Measurements from ENCODE around the gene SGPP2. TPM values are rescaled to one million over a fixed set of nuclear protein-coding genes. Genes with fewer than 3 reads are reported as not detected.

The SGPP2 gene
- total RNA-seq, 2 experiments from 2014 or later, result not detected

DNA sequence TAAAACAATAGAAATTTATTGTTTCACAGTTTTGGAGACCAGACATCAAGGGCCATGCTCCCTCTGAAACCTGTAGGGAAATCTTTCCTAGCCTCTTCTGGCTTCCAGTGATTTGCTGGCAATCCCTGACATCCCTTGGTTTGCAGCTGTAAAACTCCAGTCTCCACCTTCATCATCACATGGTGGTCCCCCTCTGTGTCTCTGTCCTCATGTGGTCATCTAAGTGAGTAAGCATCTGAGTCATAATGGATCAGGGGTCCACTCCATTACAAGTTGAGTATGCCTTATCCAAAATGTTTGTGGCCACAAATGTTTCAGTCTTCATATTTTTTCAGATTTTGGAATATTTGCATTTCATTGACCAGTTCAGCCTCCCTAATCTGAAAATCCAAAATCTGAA lies 5.6 kb upstream of the SGPP2 start:
- no peak overlapping the region for H3K27ac ChIP-seq (ENCODE audit: low read depth, low read length, poor library complexity, severe bottlenecking)
- no peaks in the 10 kb centered on the region for H4K20me1 ChIP-seq (ENCODE audit: insufficient read depth, low read length)
- TF ChIP-seq EZH2phosphoT487 (IDR thresholded peaks at IDR 0.05; ENCODE audit: borderline replicate concordance, low read depth, low read length), result no peak
- TF ChIP-seq, protein P1, sequence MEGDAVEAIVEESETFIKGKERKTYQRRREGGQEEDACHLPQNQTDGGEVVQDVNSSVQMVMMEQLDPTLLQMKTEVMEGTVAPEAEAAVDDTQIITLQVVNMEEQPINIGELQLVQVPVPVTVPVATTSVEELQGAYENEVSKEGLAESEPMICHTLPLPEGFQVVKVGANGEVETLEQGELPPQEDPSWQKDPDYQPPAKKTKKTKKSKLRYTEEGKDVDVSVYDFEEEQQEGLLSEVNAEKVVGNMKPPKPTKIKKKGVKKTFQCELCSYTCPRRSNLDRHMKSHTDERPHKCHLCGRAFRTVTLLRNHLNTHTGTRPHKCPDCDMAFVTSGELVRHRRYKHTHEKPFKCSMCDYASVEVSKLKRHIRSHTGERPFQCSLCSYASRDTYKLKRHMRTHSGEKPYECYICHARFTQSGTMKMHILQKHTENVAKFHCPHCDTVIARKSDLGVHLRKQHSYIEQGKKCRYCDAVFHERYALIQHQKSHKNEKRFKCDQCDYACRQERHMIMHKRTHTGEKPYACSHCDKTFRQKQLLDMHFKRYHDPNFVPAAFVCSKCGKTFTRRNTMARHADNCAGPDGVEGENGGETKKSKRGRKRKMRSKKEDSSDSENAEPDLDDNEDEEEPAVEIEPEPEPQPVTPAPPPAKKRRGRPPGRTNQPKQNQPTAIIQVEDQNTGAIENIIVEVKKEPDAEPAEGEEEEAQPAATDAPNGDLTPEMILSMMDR (conservative IDR thresholded peaks at IDR 0.05; ENCODE audit: low read length), result no peak
- ChIA-PET POLR2A (no interaction called here), CTCF (ENCODE audit: unreplicated experiment) (no interaction called here)
- H3K36me3 ChIP-seq (ENCODE audit: insufficient read depth, low read length), result no peaks in the 10 kb centered on the region
- intact Hi-C loops (cut with micrococcal nuclease; ENCODE audit: unreplicated experiment), result no loop called here
- H3K79me2 ChIP-seq (ENCODE audit: insufficient read depth, low read depth, low read length), result no peaks in the 10 kb centered on the region
- no peaks in the 10 kb centered on the region for H3K4me1 ChIP-seq (ENCODE audit: insufficient read depth, low read length, poor library complexity, severe bottlenecking)
- BruUV-seq (replicated peaks), result no TSS peak
- H3K9me3 ChIP-seq (ENCODE audit: low read length), result 0 out of 2 replicates have a peak, but pooled peaks cover 3% of the 10 kb centered on the region
- H3K9me2 ChIP-seq (ENCODE audit: insufficient read depth, low read length), result no peaks in the 10 kb centered on the region
- H3K4me3 ChIP-seq (ENCODE audit: low read depth, low read length, poor library complexity, severe bottlenecking), result no peak overlapping the region
- H2AFZ ChIP-seq (ENCODE audit: low read length), result no peak overlapping the region
- no peak overlapping the region for H3K4me2 ChIP-seq (ENCODE audit: low read length)
- DNase-seq (ENCODE audit: low spot score), result no peak

GRCh38 chr2:222420508-222420907 lies 3.8 kb upstream of the SGPP2 start:
- no peak overlapping the region for H2AFZ ChIP-seq (ENCODE audit: low read length)
- no peak overlapping the region for H3K4me2 ChIP-seq (ENCODE audit: low read length)
- H3K9me2 ChIP-seq (ENCODE audit: insufficient read depth, low read length), result no peaks in the 10 kb centered on the region
- no peaks in the 10 kb centered on the region for H3K79me2 ChIP-seq (ENCODE audit: insufficient read depth, low read depth, low read length)
- intact Hi-C loops (cut with micrococcal nuclease; ENCODE audit: unreplicated experiment), result no loop called here
- DNase-seq (ENCODE audit: low spot score), result no peak
- H3K4me1 ChIP-seq (ENCODE audit: insufficient read depth, low read length, poor library complexity, severe bottlenecking), result no peaks in the 10 kb centered on the region
- no peak overlapping the region for H3K27ac ChIP-seq (ENCODE audit: low read depth, low read length, poor library complexity, severe bottlenecking)
- H3K9me3 ChIP-seq (ENCODE audit: low read length), result no peaks in the 10 kb centered on the region
- H4K20me1 ChIP-seq (ENCODE audit: insufficient read depth, low read length), result no peaks in the 10 kb centered on the region
- H3K36me3 ChIP-seq (ENCODE audit: insufficient read depth, low read length), result no peaks in the 10 kb centered on the region
- H3K4me3 ChIP-seq (ENCODE audit: low read depth, low read length, poor library complexity, severe bottlenecking), result no peak overlapping the region
- ChIA-PET POLR2A (interaction anchor here (0.7 kb wide), 1 partner anchor 87 kb away, joined by 4 read pairs; no protein-coding TSS in a partner anchor), CTCF (ENCODE audit: unreplicated experiment) (no interaction called here)
- TF ChIP-seq, protein P1 (conservative IDR thresholded peaks at IDR 0.05; ENCODE audit: low read length), result no peak
- TF ChIP-seq EZH2phosphoT487 (IDR thresholded peaks at IDR 0.05; ENCODE audit: borderline replicate concordance, low read depth, low read length), result no peak
- no TSS peak for BruUV-seq (replicated peaks)

DNA sequence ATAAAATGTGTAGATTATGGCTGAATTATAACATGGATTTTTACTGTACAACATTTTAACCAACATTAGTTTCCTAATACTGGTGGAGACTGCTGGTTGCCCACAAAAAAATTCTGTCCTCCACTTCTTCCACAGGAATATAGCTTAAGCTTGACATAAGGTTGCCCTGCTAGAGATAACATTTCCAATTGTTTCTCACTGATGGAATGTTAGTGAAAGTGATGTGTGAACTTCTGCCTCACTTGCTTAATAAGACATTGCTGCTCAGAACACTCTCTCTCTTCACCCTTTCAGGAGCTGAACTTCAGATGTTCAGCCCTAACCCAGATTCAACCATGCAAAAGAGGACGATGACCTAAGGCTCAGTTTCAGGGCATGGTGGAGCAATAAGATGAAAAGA lies 2.7 kb upstream of the SGPP2 start:
- H4K20me1 ChIP-seq (ENCODE audit: insufficient read depth, low read length), result no peaks in the 10 kb centered on the region
- H3K36me3 ChIP-seq (ENCODE audit: insufficient read depth, low read length), result no peaks in the 10 kb centered on the region
- ChIA-PET CTCF (ENCODE audit: unreplicated experiment) (no interaction called here), POLR2A (interaction anchor here (0.7 to 1.0 kb wide), 2 partner anchors 12 to 675 kb away, joined by 3 to 4 read pairs; no protein-coding TSS in a partner anchor)
- H3K9me2 ChIP-seq (ENCODE audit: insufficient read depth, low read length), result no peaks in the 10 kb centered on the region
- H3K4me1 ChIP-seq (ENCODE audit: insufficient read depth, low read length, poor library complexity, severe bottlenecking), result no peaks in the 10 kb centered on the region
- TF ChIP-seq, protein P1 (conservative IDR thresholded peaks at IDR 0.05; ENCODE audit: low read length), result no peak
- no peak for TF ChIP-seq EZH2phosphoT487 (IDR thresholded peaks at IDR 0.05; ENCODE audit: borderline replicate concordance, low read depth, low read length)
- intact Hi-C loops (cut with micrococcal nuclease; ENCODE audit: unreplicated experiment), result no loop called here
- no peak overlapping the region for H3K4me2 ChIP-seq (ENCODE audit: low read length)
- H2AFZ ChIP-seq (ENCODE audit: low read length), result no peak overlapping the region
- H3K27ac ChIP-seq (ENCODE audit: low read depth, low read length, poor library complexity, severe bottlenecking), result no peak overlapping the region
- BruUV-seq (replicated peaks), result no TSS peak
- no peaks in the 10 kb centered on the region for H3K9me3 ChIP-seq (ENCODE audit: low read length)
- H3K79me2 ChIP-seq (ENCODE audit: insufficient read depth, low read depth, low read length), result no peaks in the 10 kb centered on the region
- no peak overlapping the region for H3K4me3 ChIP-seq (ENCODE audit: low read depth, low read length, poor library complexity, severe bottlenecking)
- no peak for DNase-seq (ENCODE audit: low spot score)
